Skeletal muscle satellite cell (primary cell): ENCODE measurements around the gene MVD.

Source experiments
- H3K27me3 ChIP-seq: 2 replicates; pipeline ENCODE4 v1.7.0; 2013; ENCODE audit warnings: low read length; ENCODE audit not compliant: control insufficient read depth, insufficient read depth
- H3K36me3 ChIP-seq: 2 replicates; pipeline ENCODE4 v1.7.0; 2013; ENCODE audit warnings: mild to moderate bottlenecking, control low read depth, low read length; ENCODE audit not compliant: insufficient read depth
- H3K4me1 ChIP-seq: 2 replicates; pipeline ENCODE4 v1.7.0; 2013; ENCODE audit warnings: low read length; ENCODE audit not compliant: control insufficient read depth, insufficient read depth
- H3K4me2 ChIP-seq: 2 replicates; pipeline ENCODE4 v1.7.0; 2013; ENCODE audit warnings: mild to moderate bottlenecking, low read length
- H3K4me3 ChIP-seq: 2 replicates; pipeline ENCODE4 v1.7.0; 2013; ENCODE audit warnings: low read length
- H3K9ac ChIP-seq: 2 replicates; pipeline ENCODE4 v1.7.0; 2013; ENCODE audit warnings: mild to moderate bottlenecking, low read depth, low read length, moderate library complexity
- H3K9me3 ChIP-seq: replicated peaks from 2 replicates; pipeline ENCODE4 v1.7.0; 2013; ENCODE audit warnings: mild to moderate bottlenecking, control low read depth, low read length

Gene MVD

GRCh38 chr16:88633684-88634140 lies 29.2 kb downstream of the MVD start:
- Histone ChIP-seq H3K9ac (no peak overlapping the region), H3K36me3 (peaks cover 24% of the 10 kb centered on the region), H3K27me3 (peaks cover 4% of the 10 kb centered on the region), H3K4me2 (no peak overlapping the region), H3K4me3 (no peak overlapping the region), H3K9me3 (no peaks in the 10 kb centered on the region), H3K4me1 (no peaks in the 10 kb centered on the region)

DNA sequence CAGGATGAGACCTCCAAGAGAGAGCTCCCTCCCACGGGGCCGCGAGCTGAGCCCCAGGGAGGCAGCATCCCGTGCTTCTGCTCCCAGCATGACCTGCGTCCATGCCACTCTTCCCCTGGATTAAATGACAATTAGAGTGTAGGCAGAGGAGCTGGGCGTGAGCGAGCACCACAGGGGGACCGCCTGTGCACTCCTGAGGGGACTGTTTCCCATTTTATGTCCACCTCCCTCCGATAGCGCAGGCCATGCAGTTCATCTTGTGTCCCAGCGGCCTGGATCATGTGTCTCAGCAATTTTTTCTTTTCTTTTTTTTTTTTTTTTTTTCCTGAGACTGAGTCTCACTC lies 30.3 kb downstream of the MVD start:
- Histone ChIP-seq H3K4me3 (no peak overlapping the region), H3K4me2 (no peak overlapping the region), H3K9me3 (no peaks in the 10 kb centered on the region), H3K9ac (no peak overlapping the region), H3K4me1 (no peaks in the 10 kb centered on the region), H3K27me3 (no peaks in the 10 kb centered on the region), H3K36me3 (peaks cover 34% of the 10 kb centered on the region)

DNA sequence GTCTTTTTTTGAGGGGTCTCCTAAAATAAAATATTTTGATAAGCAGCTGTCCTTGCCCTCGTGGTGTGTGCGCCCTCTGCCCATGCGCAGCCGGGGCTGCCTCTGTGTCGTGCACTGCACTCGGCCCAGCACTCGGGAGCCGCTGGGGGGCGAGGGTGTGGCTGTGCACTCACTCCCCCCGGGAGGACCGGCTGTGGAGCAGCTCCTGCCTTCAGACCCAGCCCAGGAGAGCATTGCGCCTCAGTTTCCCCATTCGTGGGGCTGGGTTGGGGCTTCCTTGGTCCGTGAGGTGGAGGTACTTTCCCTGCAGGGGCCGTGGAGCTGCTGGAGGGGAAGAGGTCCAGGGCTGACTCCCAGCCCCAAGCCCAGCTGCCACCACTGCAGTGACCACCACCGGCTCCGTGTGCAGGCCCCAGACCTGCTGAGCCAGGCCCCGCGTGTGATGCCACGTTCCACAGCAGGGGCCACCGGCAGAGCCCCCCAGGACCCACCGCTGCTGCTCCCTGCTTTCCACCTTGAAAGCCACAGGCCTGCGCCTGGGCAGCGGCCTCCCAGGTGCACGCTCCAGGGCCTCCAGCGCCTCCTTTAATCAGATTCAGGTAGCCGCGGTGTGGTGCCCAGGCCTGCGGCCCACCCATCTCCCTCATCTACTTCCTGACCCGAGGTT lies 30.8 kb downstream of the MVD start:
- Histone ChIP-seq H3K27me3 (no peaks in the 10 kb centered on the region), H3K4me1 (no peaks in the 10 kb centered on the region), H3K4me2 (no peak overlapping the region), H3K36me3 (peaks cover 39% of the 10 kb centered on the region), H3K9ac (no peak overlapping the region), H3K4me3 (no peak overlapping the region), H3K9me3 (no peaks in the 10 kb centered on the region)

DNA sequence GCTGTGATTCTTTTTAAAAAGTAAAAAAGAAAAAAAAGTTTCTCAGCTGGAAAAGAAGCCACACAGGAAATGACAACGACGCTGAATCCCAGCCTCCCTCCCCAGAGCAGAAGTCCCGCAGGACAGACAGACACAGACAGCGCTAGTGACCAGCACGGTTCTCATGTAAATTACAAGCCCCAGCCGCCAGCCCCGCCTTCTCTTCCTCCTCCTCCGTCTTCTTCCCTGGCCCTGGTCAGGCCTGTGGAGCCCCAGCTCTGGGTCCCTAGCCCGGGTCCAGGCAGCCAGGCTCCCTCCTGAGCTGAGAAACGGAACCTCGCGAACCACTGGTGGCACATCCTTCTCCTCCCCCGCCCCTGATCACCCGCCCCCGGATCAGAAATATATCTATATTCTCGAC lies 31.5 kb downstream of the MVD start:
- no peak overlapping the region for H3K4me3 ChIP-seq
- H3K9ac ChIP-seq = no peak overlapping the region
- no peak overlapping the region for H3K4me2 ChIP-seq
- no peaks in the 10 kb centered on the region for H3K27me3 ChIP-seq
- peaks cover 39% of the 10 kb centered on the region for H3K36me3 ChIP-seq
- no peaks in the 10 kb centered on the region for H3K9me3 ChIP-seq
- H3K4me1 ChIP-seq = no peaks in the 10 kb centered on the region

GRCh38 chr16:88630941-88631340 lies 31.9 kb downstream of the MVD start:
- peaks cover 39% of the 10 kb centered on the region for H3K36me3 ChIP-seq
- no peak overlapping the region for H3K4me2 ChIP-seq
- H3K9ac ChIP-seq = no peak overlapping the region
- H3K4me1 ChIP-seq = no peaks in the 10 kb centered on the region
- H3K4me3 ChIP-seq = no peak overlapping the region
- no peaks in the 10 kb centered on the region for H3K27me3 ChIP-seq
- H3K9me3 ChIP-seq = no peaks in the 10 kb centered on the region

DNA sequence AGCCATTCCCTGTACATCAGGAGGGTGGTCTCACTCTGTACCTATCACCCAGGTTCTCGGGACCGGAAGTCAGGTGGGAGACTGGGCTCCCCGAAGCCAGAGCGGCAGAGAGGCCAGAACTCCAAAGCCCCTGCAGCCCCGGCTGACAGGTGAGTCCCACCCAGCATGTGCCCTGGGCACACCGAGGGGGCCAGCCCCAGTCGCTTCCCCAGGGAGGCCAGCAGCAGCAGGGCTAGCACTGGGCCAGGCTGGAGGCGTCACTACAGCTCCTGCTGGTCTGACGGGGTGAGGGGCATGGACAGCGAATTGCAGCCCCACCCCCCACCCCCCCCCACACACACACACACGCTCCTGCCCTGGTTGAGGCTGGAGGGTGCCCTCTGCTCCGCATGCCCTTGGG lies 32.5 kb downstream of the MVD start:
- no peak overlapping the region for H3K9ac ChIP-seq
- H3K4me3 ChIP-seq = no peak overlapping the region
- H3K9me3 ChIP-seq = no peaks in the 10 kb centered on the region
- no peak overlapping the region for H3K4me2 ChIP-seq
- peaks cover 39% of the 10 kb centered on the region for H3K36me3 ChIP-seq
- H3K4me1 ChIP-seq = no peaks in the 10 kb centered on the region
- H3K27me3 ChIP-seq = no peaks in the 10 kb centered on the region

DNA sequence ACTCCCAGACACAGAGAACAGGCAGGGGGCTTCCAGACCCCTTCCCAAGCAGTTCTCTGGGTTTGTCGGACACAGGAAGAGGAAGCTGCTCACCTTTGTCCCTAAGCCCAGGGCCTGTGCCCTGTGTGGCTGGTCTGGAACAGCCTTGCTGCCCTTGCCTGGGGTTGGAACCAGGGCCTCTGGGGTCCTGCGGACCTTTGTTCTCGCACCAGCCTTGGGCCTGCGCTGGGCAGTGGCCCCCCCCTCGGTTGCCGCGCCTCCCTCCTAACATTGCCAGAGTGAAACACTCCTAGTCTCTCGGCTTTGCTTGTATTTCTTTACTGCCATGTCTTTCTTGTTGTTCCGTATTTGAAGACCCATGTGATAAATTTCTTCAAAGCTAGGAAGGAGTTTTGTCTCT lies 33.1 kb downstream of the MVD start:
- Histone ChIP-seq H3K4me1 (no peaks in the 10 kb centered on the region), H3K27me3 (no peaks in the 10 kb centered on the region), H3K9ac (no peak overlapping the region), H3K36me3 (peaks cover 43% of the 10 kb centered on the region), H3K9me3 (no peaks in the 10 kb centered on the region), H3K4me2 (no peak overlapping the region), H3K4me3 (no peak overlapping the region)

DNA sequence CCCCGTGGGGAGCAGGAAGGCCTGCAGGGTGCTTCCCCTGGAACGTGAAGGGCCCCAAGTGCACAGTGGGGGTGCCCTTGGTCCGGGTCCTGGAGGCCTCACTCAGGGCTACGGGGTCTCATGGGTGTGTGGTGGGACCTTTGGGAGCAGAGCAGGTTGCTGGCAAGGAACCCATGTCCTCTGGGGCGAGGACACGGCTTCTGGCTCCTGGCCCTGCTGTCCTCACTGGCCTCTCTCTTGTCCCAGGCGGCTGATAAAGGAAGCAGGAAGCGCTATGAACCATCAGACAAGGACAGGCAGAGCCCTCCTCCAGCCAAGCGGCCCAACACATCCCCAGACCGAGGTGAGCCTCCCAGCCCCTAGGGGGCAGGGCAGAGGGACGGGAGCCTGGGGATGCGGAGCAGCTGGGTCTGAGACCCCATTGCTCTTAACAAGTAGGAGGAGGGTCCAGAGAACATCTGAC lies 34.3 kb downstream of the MVD start:
- no peaks in the 10 kb centered on the region for H3K9me3 ChIP-seq
- H3K4me1 ChIP-seq = no peaks in the 10 kb centered on the region
- no peaks in the 10 kb centered on the region for H3K27me3 ChIP-seq
- peaks cover 49% of the 10 kb centered on the region for H3K36me3 ChIP-seq
- no peak overlapping the region for H3K4me2 ChIP-seq
- no peak overlapping the region for H3K4me3 ChIP-seq
- H3K9ac ChIP-seq = no peak overlapping the region

GRCh38 chr16:88627531-88628411 lies 35.1 kb downstream of the MVD start:
- Histone ChIP-seq H3K4me1 (no peaks in the 10 kb centered on the region), H3K4me2 (no peak overlapping the region), H3K9me3 (no peaks in the 10 kb centered on the region), H3K9ac (no peak overlapping the region), H3K36me3 (peaks cover 57% of the 10 kb centered on the region), H3K27me3 (no peaks in the 10 kb centered on the region), H3K4me3 (no peak overlapping the region)

DNA sequence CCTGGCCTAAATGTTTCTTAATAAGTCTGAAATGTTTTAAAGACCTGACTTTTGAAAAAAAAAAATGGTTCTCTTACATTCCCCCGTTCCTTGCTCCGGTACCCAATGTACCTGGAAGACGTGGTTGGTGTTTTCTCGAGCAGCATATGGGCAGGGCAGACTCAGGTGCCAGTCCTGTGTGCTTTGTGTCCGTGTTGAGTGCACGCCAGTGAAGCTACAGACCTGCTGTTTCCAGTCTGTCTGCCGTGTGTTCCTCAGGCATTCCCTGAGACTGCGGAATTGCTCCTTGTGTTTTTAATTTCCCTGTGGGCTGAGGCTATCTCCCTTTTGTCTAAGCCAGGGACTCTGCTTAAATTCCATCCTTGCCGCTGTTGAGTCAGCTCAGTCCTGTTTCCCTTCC lies 36.2 kb downstream of the MVD start:
- Histone ChIP-seq H3K9ac (no peak overlapping the region), H3K4me1 (no peaks in the 10 kb centered on the region), H3K36me3 (peaks cover 65% of the 10 kb centered on the region), H3K27me3 (no peaks in the 10 kb centered on the region), H3K9me3 (no peaks in the 10 kb centered on the region), H3K4me2 (no peak overlapping the region), H3K4me3 (no peak overlapping the region)

DNA sequence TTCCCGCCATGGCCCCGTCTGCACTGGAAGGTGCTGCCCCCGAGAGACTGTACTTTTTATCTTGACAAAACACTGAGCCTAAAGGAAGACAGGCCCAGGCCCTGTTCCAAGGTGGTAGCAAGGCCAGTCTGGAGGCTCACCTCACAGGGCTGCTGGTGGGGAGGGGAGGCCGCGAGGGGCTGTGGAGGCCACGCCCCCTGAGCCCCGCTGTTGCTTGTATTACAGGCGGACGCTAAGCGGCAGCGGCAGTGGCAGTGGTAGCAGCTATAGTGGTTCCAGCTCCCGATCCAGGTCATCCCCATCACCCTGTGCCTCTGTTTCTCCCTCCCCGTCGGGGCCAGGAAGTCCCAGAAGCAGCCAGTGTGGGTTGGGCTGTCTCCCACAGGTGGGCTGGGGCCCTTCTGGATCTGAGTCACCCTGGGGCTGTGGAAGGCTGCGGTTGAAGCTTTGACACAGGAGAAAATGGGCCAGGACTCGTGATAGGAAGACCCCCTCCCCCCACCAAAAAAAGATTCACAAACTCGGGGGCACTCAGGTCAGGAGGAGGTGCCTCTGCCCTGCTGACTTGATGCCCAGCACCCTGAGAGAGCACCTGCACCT lies 37.8 kb downstream of the MVD start:
- Histone ChIP-seq H3K4me3 (no peak overlapping the region), H3K36me3 (peaks cover 52% of the 10 kb centered on the region), H3K9ac (no peak overlapping the region), H3K4me1 (no peaks in the 10 kb centered on the region), H3K4me2 (no peak overlapping the region), H3K27me3 (no peaks in the 10 kb centered on the region), H3K9me3 (no peaks in the 10 kb centered on the region)
